Activated naive CD4-positive, alpha-beta T cell treated with anti-CD3 and anti-CD28 coated beads, Interleukin-2, amount 50 U/mL, for 24 hours (primary cell): Measurements from ENCODE around the gene KCNG3.
"Not testable (repeated sequence)": the region's sequence is repeated elsewhere in the genome, so short reads cannot be mapped to it uniquely, and the experiment has no call there.

Source experiments
- H3K27ac Mint-ChIP-seq: one replicate; pipeline ENCODE4 v1.8.0; 2021; ENCODE audit warnings: mild to moderate bottlenecking, mixed read lengths
- H3K27me3 Mint-ChIP-seq: one replicate; pipeline ENCODE4 v1.8.0; 2021; ENCODE audit warnings: mixed read lengths
- H3K36me3 Mint-ChIP-seq: one replicate; pipeline ENCODE4 v1.8.0; 2021; ENCODE audit warnings: mixed read lengths
- H3K4me1 Mint-ChIP-seq: one replicate; pipeline ENCODE4 v1.8.0; 2021; ENCODE audit warnings: mixed read lengths
- H3K4me3 Mint-ChIP-seq: one replicate; pipeline ENCODE4 v1.8.0; 2021; ENCODE audit warnings: mild to moderate bottlenecking, mixed read lengths
- H3K9me3 Mint-ChIP-seq: one replicate; pipeline ENCODE4 v1.8.0; 2021; ENCODE audit warnings: mixed read lengths

The KCNG3 gene

DNA sequence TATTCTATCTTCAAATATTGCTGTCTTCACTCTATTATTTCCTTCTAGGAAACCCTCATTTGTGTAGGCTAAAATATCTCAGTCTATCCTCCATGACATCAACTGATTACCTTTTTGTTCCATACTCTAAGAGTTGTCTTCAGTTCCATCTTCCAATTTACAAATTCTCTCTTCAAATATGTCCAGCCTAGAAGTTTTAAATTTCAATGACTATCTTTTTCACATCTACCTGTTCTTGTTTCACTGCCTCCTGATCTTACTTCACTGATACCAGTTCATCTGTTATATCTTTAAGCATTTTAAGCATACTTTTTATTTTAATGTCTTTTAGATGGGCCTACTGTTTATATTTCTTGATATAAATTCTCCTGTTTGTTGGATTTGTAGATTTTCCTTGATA is 79.1 kb downstream of the KCNG3 start:
- H3K4me3 Mint-ChIP-seq = no peak overlapping the region
- peaks cover 12% of the 10 kb centered on the region for H3K9me3 Mint-ChIP-seq
- no peaks in the 10 kb centered on the region for H3K27me3 Mint-ChIP-seq
- no peak overlapping the region for H3K27ac Mint-ChIP-seq
- H3K4me1 Mint-ChIP-seq = peaks cover 15% of the 10 kb centered on the region
- peaks cover 6% of the 10 kb centered on the region for H3K36me3 Mint-ChIP-seq

GRCh38 chr2:42414158-42414557 is 79.6 kb downstream of the KCNG3 start:
- Mint-ChIP-seq H3K4me3 (no peak overlapping the region), H3K9me3 (peaks cover 12% of the 10 kb centered on the region), H3K27ac (no peak overlapping the region), H3K36me3 (peaks cover 6% of the 10 kb centered on the region), H3K4me1 (peaks cover 12% of the 10 kb centered on the region), H3K27me3 (no peaks in the 10 kb centered on the region)

GRCh38 chr2:42410742-42411514 is 82.9 kb downstream of the KCNG3 start:
- Mint-ChIP-seq H3K4me1 (no peaks in the 10 kb centered on the region), H3K9me3 (peaks cover 12% of the 10 kb centered on the region), H3K27me3 (no peaks in the 10 kb centered on the region), H3K4me3 (no peak overlapping the region), H3K36me3 (peaks cover 6% of the 10 kb centered on the region), H3K27ac (no peak overlapping the region)

GRCh38 chr2:42408009-42408408 is 85.8 kb downstream of the KCNG3 start:
- Mint-ChIP-seq H3K27me3 (no peaks in the 10 kb centered on the region), H3K9me3 (no peaks in the 10 kb centered on the region), H3K4me1 (no peaks in the 10 kb centered on the region), H3K27ac (no peak overlapping the region), H3K4me3 (no peak overlapping the region), H3K36me3 (no peaks in the 10 kb centered on the region)

DNA sequence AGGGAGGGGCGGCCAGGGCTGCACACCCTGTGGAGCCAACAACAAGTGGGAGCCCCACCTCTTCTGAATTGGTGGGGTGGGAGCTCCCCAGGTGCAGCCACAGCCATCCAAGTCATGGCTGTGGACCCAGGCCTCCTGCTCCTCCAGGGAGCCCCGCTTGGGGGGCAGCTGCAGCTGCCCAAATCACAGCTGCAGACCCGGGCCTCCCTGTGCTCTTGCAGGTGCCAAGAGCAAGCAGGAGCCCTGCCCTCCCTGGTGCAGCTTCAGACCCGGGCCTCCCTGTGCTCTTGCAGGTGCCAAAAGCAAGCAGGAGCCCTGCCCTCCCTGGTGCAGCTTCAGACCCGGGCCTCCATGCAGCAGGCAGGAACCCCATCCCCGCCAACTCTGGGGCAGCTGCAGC is 86.3 kb downstream of the KCNG3 start:
- H3K27me3 Mint-ChIP-seq = no peaks in the 10 kb centered on the region
- no peaks in the 10 kb centered on the region for H3K9me3 Mint-ChIP-seq
- no peaks in the 10 kb centered on the region for H3K36me3 Mint-ChIP-seq
- H3K27ac Mint-ChIP-seq = no peak overlapping the region
- no peaks in the 10 kb centered on the region for H3K4me1 Mint-ChIP-seq
- H3K4me3 Mint-ChIP-seq = no peak overlapping the region

GRCh38 chr2:42404676-42405075 is 89.1 kb downstream of the KCNG3 start:
- Mint-ChIP-seq H3K36me3 (no peaks in the 10 kb centered on the region), H3K4me3 (no peak overlapping the region), H3K27ac (no peak overlapping the region), H3K4me1 (no peaks in the 10 kb centered on the region), H3K27me3 (no peaks in the 10 kb centered on the region), H3K9me3 (no peaks in the 10 kb centered on the region)

DNA sequence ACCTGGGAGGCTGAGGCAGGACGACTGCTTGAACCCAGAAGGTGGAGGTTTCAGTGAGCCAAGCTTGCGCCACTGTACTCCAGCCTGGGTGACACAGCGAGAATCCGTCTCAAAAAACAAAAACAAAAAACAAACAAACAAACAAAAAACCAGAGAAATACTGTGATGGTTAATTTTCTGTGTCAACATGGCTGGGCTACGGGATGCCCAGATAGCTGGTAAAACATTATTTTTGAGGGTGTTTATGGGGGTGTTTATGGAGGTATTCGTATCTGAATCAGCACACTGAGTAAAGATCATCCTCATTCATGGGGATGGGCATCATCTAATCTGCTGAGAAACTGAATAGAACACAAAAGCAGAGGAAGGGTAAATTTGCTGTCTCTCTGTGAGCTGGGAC is 92.0 kb downstream of the KCNG3 start:
- Mint-ChIP-seq H3K36me3 (no peaks in the 10 kb centered on the region), H3K4me3 (no peak overlapping the region), H3K4me1 (no peaks in the 10 kb centered on the region), H3K9me3 (no peaks in the 10 kb centered on the region), H3K27me3 (no peaks in the 10 kb centered on the region), H3K27ac (no peak overlapping the region)

GRCh38 chr2:42398052-42398451 is 95.7 kb downstream of the KCNG3 start:
- not testable (repeated sequence) for H3K9me3 Mint-ChIP-seq, H3K36me3 Mint-ChIP-seq, H3K4me3 Mint-ChIP-seq, H3K27me3 Mint-ChIP-seq, H3K4me1 Mint-ChIP-seq, H3K27ac Mint-ChIP-seq

DNA sequence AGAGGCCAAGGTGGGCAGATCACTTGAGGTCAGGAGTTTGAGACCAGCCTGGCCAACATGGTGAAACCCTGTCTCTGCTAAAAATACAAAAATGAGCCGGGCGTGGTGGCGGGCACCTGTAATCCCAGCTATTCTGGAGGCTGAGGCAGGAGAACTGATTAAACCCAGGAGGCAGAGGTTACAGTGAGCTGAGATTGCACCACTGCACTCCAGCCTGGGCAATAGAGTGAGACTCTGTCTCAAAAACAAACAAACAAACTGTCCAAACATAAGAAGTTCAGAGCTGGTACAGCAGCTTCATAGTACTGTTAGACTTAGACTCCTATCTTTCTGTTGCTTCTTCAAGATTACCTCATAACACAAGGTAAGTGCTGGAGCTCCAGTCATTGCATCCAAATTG is 100.5 kb downstream of the KCNG3 start:
- H3K9me3 Mint-ChIP-seq, H3K4me1 Mint-ChIP-seq, H3K36me3 Mint-ChIP-seq, H3K27me3 Mint-ChIP-seq, H3K4me3 Mint-ChIP-seq, H3K27ac Mint-ChIP-seq: not testable (repeated sequence)

- Mint-ChIP-seq H3K9me3 (no peaks in the 10 kb centered on the region), H3K36me3 (no peaks in the 10 kb centered on the region), H3K27ac (no peak overlapping the region), H3K4me3 (no peak overlapping the region), H3K27me3 (no peaks in the 10 kb centered on the region), H3K4me1 (no peaks in the 10 kb centered on the region)
Measured at GRCh38 chr2:42392191-42392590, 101.6 kb downstream of the KCNG3 start.
